CD14-positive monocyte (primary cell): ENCODE results near the gene GRK5. TPM values are rescaled to one million over a fixed set of nuclear protein-coding genes. Genes with fewer than 3 reads are reported as not detected.

Experiments used
- DNase-seq, 3 donors: peaks; one replicate each; pipeline ENCODE4 v3.0.0-alpha.2; 2011 to 2022
- H2AFZ ChIP-seq: 2 replicates; pipeline ENCODE4 v1.6.0; 2012; ENCODE audit warnings: mild to moderate bottlenecking, low read depth, low read length, inconsistent platforms; ENCODE audit not compliant: insufficient read depth, poor library complexity, severe bottlenecking
- H3K27ac ChIP-seq, 2 donors: 1 replicate in 1 of 2; 2 replicates in 1 of 2; pipeline ENCODE4 v1.5.1; 2012 to 2013; ENCODE audit warnings: low read length in 2 of 2, control low read depth in 1 of 2, inconsistent platforms in 1 of 2, low read depth in 1 of 2, mild to moderate bottlenecking in 1 of 2
- H3K27me3 ChIP-seq, 2 donors: one replicate each; pipeline versions ENCODE4 v1.6.0 to v1.6.1; 2011 to 2013; ENCODE audit warnings: low read length in 2 of 2; ENCODE audit not compliant: control insufficient read depth in 2 of 2, insufficient read depth in 2 of 2
- H3K36me3 ChIP-seq, 2 donors: replicated peaks in 1 of 2; 1 replicate in 1 of 2; 2 replicates in 1 of 2; pipeline versions ENCODE4 v1.5.1 to v1.6.1; 2012 to 2013; ENCODE audit warnings: low read length in 2 of 2, control low read depth in 1 of 2, inconsistent platforms in 1 of 2, mild to moderate bottlenecking in 1 of 2; ENCODE audit not compliant: insufficient read depth in 2 of 2, control insufficient read depth in 1 of 2
- H3K4me1 ChIP-seq, 2 donors: 1 replicate in 1 of 2; 2 replicates in 1 of 2; pipeline versions ENCODE4 v1.5.1 to v1.6.1; 2012 to 2013; ENCODE audit warnings: low read length in 2 of 2, control low read depth in 1 of 2, inconsistent platforms in 1 of 2, mild to moderate bottlenecking in 1 of 2, moderate library complexity in 1 of 2; ENCODE audit not compliant: insufficient read depth in 2 of 2, control insufficient read depth in 1 of 2
- H3K4me2 ChIP-seq: replicated peaks from 2 replicates; pipeline ENCODE3; 2012; ENCODE audit warnings: low read length, moderate library complexity, mild to moderate bottlenecking; ENCODE audit not compliant: poor library complexity, severe bottlenecking; ENCODE audit errors: extremely low read depth
- H3K4me3 ChIP-seq, 3 experiments: fragments of 200-600 bp in 1 of 3; sonication (generic) in 1 of 3; replicated peaks in 1 of 3; 1 replicate in 2 of 3; 2 replicates in 1 of 3; pipeline ENCODE4 v1.5.1; 2011 to 2013; ENCODE audit warnings: low read length in 3 of 3, mild to moderate bottlenecking in 3 of 3, control low read depth in 2 of 3, low read depth in 2 of 3, inconsistent platforms in 1 of 3, moderate library complexity in 1 of 3
- H3K79me2 ChIP-seq: 2 replicates; pipeline ENCODE4 v1.6.0; 2012; ENCODE audit warnings: mild to moderate bottlenecking, control low read depth, inconsistent platforms, low read length, moderate library complexity; ENCODE audit not compliant: insufficient read depth
- H3K9ac ChIP-seq: 2 replicates; pipeline ENCODE4 v1.6.0; 2017; ENCODE audit warnings: low read length, mild to moderate bottlenecking; ENCODE audit not compliant: insufficient read depth, poor library complexity, severe bottlenecking
- H3K9me3 ChIP-seq, 2 donors: replicated peaks in 1 of 2; 1 replicate in 1 of 2; 2 replicates in 1 of 2; pipeline versions ENCODE4 v1.5.1 to v1.6.1; 2012 to 2013; ENCODE audit warnings: low read length in 2 of 2, control low read depth in 1 of 2; ENCODE audit not compliant: control insufficient read depth in 1 of 2, insufficient read depth in 1 of 2
- H4K20me1 ChIP-seq: 2 replicates; pipeline ENCODE4 v1.6.0; 2012; ENCODE audit warnings: mild to moderate bottlenecking, low read length, control low read depth, moderate library complexity; ENCODE audit not compliant: insufficient read depth
- H3K27ac Mint-ChIP-seq, 7 donors: one replicate each; pipeline ENCODE4 v1.8.0; 2020; ENCODE audit warnings: mild to moderate bottlenecking in 7 of 7, mixed read lengths in 7 of 7, moderate library complexity in 6 of 7, inconsistent platforms in 2 of 7
- H3K27me3 Mint-ChIP-seq, 3 donors: one replicate each; pipeline ENCODE4 v1.8.0; 2021 to 2022; ENCODE audit warnings: low read depth in 3 of 3, mild to moderate bottlenecking in 3 of 3, mixed read lengths in 3 of 3, moderate library complexity in 3 of 3, inconsistent platforms in 1 of 3
- H3K36me3 Mint-ChIP-seq, 2 donors: one replicate each; pipeline ENCODE4 v1.8.0; 2020; ENCODE audit warnings: mixed read lengths in 2 of 2, inconsistent platforms in 1 of 2, mild to moderate bottlenecking in 1 of 2
- H3K4me1 Mint-ChIP-seq: one replicate; pipeline ENCODE4 v1.8.0; 2020; ENCODE audit warnings: mild to moderate bottlenecking, mixed read lengths
- H3K4me3 Mint-ChIP-seq, 2 donors: one replicate each; pipeline ENCODE4 v1.8.0; 2020; ENCODE audit warnings: mild to moderate bottlenecking in 2 of 2, mixed read lengths in 2 of 2, moderate library complexity in 1 of 2
- H3K9me3 Mint-ChIP-seq, 7 donors: one replicate each; pipeline ENCODE4 v1.8.0; 2020 to 2022; ENCODE audit warnings: mixed read lengths in 7 of 7, mild to moderate bottlenecking in 6 of 7, moderate library complexity in 6 of 7, inconsistent platforms in 2 of 7
- WGBS: methylation state at CpG from one replicate; pipeline ENCODE4 v1.1.5; 2013; ENCODE audit warnings: missing lambda C conversion rate; ENCODE audit not compliant: insufficient coverage; 5-methylcytosine and 5-hydroxymethylcytosine counted together
- intact Hi-C, 2 donors: fragments of 100-400 bp; cut with micrococcal nuclease; formaldehyde crosslinking; loops; one replicate each; pipeline versions ENCODE4 v1.15.0 to v1.15.1; 2023
- polyA plus RNA-seq, 3 donors: library from polyadenylated mRNA; depleted of rRNA in 1 of 3; unstranded in 2 of 3; stranded (reverse) in 1 of 3; fragments of 300-500 nt in 2 of 3; fragments of >200 nt in 1 of 3; fragmentation: Illumina TruSeq in 2 of 3; gene quantifications; 1 replicate in 2 of 3; 2 replicates in 1 of 3; pipeline ENCODE4 v1.2.3, GENCODE V29; 2012 to 2021
- TF ChIP-seq, protein P1 (sequence below): fragments of 200-600 bp; IDR thresholded peaks from one replicate; pipeline ENCODE4 v1.8.0; 2022; ENCODE audit warnings: antibody characterized with exemption, mild to moderate bottlenecking

Gene GRK5
- polyA plus RNA-seq, 3 donors, result 1.2 to 6.5 (median 2.8) TPM

DNA sequence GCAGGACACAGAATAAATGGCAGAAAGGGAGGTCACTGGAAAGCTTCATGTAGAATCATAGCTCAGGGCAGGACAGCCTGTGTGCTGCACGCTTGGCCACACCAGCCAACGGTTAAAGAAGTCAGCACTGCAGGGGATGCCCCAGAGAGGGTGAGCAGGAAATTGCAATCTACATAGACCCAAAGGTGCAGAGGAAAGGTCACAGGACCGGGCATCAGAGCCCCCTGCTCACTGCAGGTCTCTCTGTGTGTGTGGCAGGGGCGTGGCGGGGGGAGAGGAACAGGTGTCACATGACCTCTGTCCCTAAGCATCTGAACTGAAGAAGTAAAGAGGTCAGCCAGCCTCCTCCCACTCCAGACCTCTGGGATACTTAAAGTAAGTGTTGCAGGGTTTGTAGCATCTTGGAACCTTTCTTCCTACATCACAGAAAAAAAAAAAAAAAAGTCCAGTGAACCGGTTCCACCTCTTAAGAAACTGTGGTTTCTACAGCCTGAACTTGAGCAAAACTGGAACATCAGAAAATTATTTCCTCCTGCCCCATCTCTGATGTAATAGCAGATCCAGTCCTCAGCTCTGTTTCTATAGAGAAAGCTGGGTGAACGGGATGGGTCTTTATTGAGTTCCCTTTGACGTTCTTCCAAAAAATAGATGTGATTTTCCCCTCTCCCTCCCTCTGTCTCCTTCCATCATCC lies 270.9 kb downstream of the GRK5 start:
- intact Hi-C loops, result no loop called here
- H3K4me3 ChIP-seq, result no peak overlapping the region
- DNase-seq, result peak in 1 of 3 donors; percentile 35
- H3K4me2 ChIP-seq, result no peak overlapping the region
- H2AFZ ChIP-seq, result no peak overlapping the region
- no peaks in the 10 kb centered on the region for H3K36me3 Mint-ChIP-seq
- 79% methylated on average over 2 of the region's 8 CpGs for WGBS
- H3K27me3 ChIP-seq, result no peaks in the 10 kb centered on the region
- H3K4me1 Mint-ChIP-seq, result peaks cover 17% of the 10 kb centered on the region
- H3K9ac ChIP-seq, result no peak overlapping the region
- H3K36me3 ChIP-seq, result no peaks in the 10 kb centered on the region
- H3K79me2 ChIP-seq, result no peaks in the 10 kb centered on the region
- peaks cover 12 to 20% of the 10 kb centered on the region in 2 donors for H3K9me3 ChIP-seq
- TF ChIP-seq, protein P1, sequence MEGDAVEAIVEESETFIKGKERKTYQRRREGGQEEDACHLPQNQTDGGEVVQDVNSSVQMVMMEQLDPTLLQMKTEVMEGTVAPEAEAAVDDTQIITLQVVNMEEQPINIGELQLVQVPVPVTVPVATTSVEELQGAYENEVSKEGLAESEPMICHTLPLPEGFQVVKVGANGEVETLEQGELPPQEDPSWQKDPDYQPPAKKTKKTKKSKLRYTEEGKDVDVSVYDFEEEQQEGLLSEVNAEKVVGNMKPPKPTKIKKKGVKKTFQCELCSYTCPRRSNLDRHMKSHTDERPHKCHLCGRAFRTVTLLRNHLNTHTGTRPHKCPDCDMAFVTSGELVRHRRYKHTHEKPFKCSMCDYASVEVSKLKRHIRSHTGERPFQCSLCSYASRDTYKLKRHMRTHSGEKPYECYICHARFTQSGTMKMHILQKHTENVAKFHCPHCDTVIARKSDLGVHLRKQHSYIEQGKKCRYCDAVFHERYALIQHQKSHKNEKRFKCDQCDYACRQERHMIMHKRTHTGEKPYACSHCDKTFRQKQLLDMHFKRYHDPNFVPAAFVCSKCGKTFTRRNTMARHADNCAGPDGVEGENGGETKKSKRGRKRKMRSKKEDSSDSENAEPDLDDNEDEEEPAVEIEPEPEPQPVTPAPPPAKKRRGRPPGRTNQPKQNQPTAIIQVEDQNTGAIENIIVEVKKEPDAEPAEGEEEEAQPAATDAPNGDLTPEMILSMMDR, result no peak
- H3K27me3 Mint-ChIP-seq, result peaks cover 2 to 9% (median 4%) of the 10 kb centered on the region in 3 donors
- H3K27ac ChIP-seq, result no peak overlapping the region
- H3K27ac Mint-ChIP-seq, result peak overlapping the region in 1 of 7 donors; percentile 7
- H3K4me3 Mint-ChIP-seq, result no peak overlapping the region
- peaks cover 8 to 24% (median 15%) of the 10 kb centered on the region in 7 donors for H3K9me3 Mint-ChIP-seq
- no peaks in the 10 kb centered on the region for H4K20me1 ChIP-seq
- H3K4me1 ChIP-seq, result peaks cover 4 to 14% of the 10 kb centered on the region in 2 donors

DNA sequence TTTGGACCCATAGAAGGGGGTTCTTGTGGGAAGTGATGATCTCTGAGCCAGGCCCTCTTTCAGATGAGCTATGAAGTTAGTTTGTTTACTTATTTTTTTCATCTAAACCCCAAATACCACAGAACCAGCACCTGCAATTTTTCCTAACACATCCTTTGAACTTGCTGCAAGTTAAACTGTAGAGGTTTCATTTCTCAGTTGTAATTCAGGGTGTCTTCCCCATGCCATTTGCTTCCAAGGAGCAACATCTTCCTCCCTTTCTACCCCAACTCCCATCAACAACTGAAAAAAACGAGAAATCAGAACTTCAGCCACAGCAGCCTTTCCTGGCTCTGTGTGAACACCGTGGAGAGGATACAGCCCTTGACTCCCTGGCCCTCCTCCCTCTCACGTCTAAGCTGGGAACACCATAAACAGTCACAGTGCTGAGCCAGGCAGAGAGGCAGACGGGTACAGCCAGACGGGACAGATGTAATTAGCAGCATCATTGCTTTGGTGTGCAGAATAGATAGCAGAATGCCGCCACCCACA lies 271.5 kb downstream of the GRK5 start:
- TF ChIP-seq, protein P1, result no peak
- peaks cover 4 to 19% of the 10 kb centered on the region in 2 donors for H3K4me1 ChIP-seq
- Mint-ChIP-seq H3K4me1 (peaks cover 21% of the 10 kb centered on the region), H3K4me3 (no peak overlapping the region), H3K27ac (peak overlapping the region in 1 of 7 donors; percentile 7), H3K27me3 (peaks cover 2 to 7% (median 4%) of the 10 kb centered on the region in 3 donors), H3K9me3 (peaks cover 9 to 24% (median 21%) of the 10 kb centered on the region in 7 donors), H3K36me3 (no peaks in the 10 kb centered on the region)
- H4K20me1 ChIP-seq, result no peaks in the 10 kb centered on the region
- no peak for DNase-seq
- no peaks in the 10 kb centered on the region for H3K79me2 ChIP-seq
- no peak overlapping the region for H3K4me2 ChIP-seq
- intact Hi-C loops, result no loop called here
- no peaks in the 10 kb centered on the region for H3K36me3 ChIP-seq
- H3K9ac ChIP-seq, result peak overlapping the region; percentile 8
- no peak overlapping the region for H3K4me3 ChIP-seq
- peaks cover 18 to 22% of the 10 kb centered on the region in 2 donors for H3K9me3 ChIP-seq
- no peak overlapping the region for H3K27ac ChIP-seq
- no peaks in the 10 kb centered on the region for H3K27me3 ChIP-seq
- WGBS, result 67% methylated on average over 4 of the region's 6 CpGs
- H2AFZ ChIP-seq, result no peak overlapping the region
